Loucy (cell line): ENCODE measurements around the gene IQCC.

Experiments used
- CTCF ChIP-seq: fragments of 200-600 bp; sonication (generic); conservative IDR thresholded peaks from 2 replicates; pipeline ENCODE4 v1.5.1; 2014; ENCODE audit warnings: mild to moderate bottlenecking, antibody characterized with exemption, low read length
- EZH2phosphoT487 ChIP-seq: fragments of 200-600 bp; IDR thresholded peaks from 2 replicates; pipeline ENCODE4 v1.6.1; 2018; ENCODE audit warnings: antibody characterized with exemption, mild to moderate bottlenecking, moderate library complexity, borderline replicate concordance

DNA sequence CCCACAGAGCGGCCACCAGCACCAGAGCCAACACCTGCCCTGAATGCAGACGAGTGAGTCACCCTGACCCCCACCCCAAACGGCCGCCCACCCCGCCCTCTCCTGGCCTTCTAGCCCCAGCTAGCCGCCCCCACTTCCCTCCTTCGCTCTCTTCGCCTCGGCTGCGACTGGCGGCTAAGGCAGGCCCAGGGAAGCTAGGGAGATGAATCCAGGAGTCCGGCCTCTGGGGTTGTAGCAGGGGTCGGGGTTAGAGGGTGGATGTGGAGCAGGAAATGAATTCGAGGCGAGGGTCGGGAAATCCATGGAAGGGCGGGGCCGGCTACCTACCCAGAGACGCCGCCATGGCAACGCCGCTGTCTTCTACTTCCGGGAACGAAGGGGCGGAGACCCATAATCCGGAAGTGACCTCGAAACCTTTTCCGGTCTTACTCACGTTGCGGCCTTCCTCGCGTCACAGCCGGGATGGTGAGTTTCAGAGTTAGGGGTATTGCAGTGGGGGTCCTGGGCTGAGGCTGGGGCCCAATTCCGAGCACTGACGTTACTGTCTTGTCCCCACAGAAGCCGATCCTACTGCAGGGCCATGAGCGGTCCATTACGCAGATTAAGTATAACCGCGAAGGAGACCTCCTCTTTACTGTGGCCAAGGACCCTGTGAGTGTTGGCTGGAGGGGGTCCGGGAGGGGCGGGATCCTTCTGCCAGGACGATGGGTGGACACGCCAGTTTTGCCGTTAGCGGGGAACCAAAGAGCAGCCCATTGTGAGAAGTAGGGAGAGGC, 16.7 kb downstream of the IQCC start, which contains the start of the genes EIF3I and TMEM234:
- TF ChIP-seq CTCF (no peak), EZH2phosphoT487 (no peak)
